SJSA1 (cell line): ENCODE data around the gene CABP7. TPM values are rescaled to one million over a fixed set of nuclear protein-coding genes. Genes with fewer than 3 reads are reported as not detected.

Experiments used
- DNase-seq, 2 experiments: peaks; one replicate each; pipeline ENCODE4 v3.0.0-alpha.2; 2015 to 2020; ENCODE audit warnings: low spot score in 2 of 2, low read depth in 1 of 2
- H3K27ac ChIP-seq: fragments of 250-450 bp; sonication (Bioruptor Pico); 2 replicates; pipeline ENCODE4 v1.5.1; 2020; ENCODE audit warnings: mild to moderate bottlenecking, moderate library complexity
- H3K27me3 ChIP-seq: fragments of 250-450 bp; sonication (Bioruptor Pico); replicated peaks from 2 replicates; pipeline ENCODE4 v1.5.1; 2020; ENCODE audit warnings: mild to moderate bottlenecking, moderate library complexity
- H3K36me3 ChIP-seq: fragments of 250-450 bp; sonication (Bioruptor Pico); 2 replicates; pipeline ENCODE4 v1.5.1; 2020; ENCODE audit warnings: mild to moderate bottlenecking
- H3K4me1 ChIP-seq: fragments of 250-450 bp; sonication (Bioruptor Pico); replicated peaks from 2 replicates; pipeline ENCODE4 v1.6.1; 2021; ENCODE audit warnings: mild to moderate bottlenecking
- H3K4me3 ChIP-seq: fragments of 250-450 bp; sonication (Bioruptor Pico); 2 replicates; pipeline ENCODE4 v1.5.1; 2020; ENCODE audit warnings: mild to moderate bottlenecking
- H3K9me3 ChIP-seq: fragments of 250-450 bp; sonication (Bioruptor Pico); replicated peaks from 2 replicates; pipeline ENCODE4 v1.5.1; 2020; ENCODE audit warnings: mild to moderate bottlenecking
- total RNA-seq: library from RNA; depleted of rRNA; stranded (reverse); fragments of >200 nt; shearing (Covaris generic); gene quantifications from 2 replicates; pipeline ENCODE4 v1.2.3, GENCODE V29; 2014

The CABP7 gene
- total RNA-seq, 1 experiment from 2014 or later = not detected

DNA sequence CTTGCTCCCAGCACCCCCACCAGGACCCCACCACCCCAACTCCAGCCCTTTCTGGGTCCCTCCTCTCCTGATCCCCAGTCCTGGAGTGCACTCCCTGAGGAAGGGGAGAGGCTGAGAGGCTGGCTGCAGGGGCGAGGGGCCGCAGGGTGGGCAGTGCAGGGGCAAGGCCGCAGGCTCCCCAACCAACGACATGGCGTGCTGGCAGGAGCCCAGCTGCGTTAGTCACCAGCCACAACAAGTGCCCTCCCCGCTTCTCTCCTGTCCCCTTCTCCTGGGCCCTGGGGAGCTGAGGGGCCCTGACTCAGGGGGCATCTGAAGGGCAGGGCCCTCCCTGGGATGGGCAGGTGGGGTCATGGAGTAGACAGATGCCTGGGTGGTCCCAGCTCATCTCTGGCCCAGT lies 2.3 kb downstream of the CABP7 start:
- Histone ChIP-seq H3K27me3 (peaks cover 32% of the 10 kb centered on the region), H3K27ac (no peak overlapping the region), H3K36me3 (no peaks in the 10 kb centered on the region), H3K4me3 (no peak overlapping the region), H3K4me1 (peaks cover 15% of the 10 kb centered on the region), H3K9me3 (no peaks in the 10 kb centered on the region)
- DNase-seq = peak in 1 of 2 experiments; percentile 64

DNA sequence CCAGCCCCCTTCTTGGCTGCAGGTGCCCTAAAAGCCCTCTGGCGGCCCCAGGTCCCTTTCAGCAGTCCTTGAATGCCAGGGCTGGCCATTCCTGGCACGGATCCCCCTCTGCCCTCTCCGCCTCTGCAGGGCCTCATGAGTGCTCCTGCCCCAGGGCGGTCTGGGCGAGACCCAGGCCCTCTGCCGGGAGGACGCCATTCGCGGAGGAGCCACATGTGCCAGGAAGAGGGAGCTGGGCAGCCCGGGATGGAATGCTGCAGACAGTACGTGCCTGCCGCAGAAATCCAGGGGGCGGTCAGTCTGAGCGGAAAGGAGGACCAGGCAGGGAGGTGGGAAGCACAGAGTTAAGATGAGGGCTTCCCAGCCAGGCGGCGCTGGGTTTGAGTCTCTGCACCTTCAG lies 2.8 kb downstream of the CABP7 start:
- Histone ChIP-seq H3K27ac (no peak overlapping the region), H3K36me3 (no peaks in the 10 kb centered on the region), H3K4me1 (peaks cover 15% of the 10 kb centered on the region), H3K9me3 (no peaks in the 10 kb centered on the region), H3K27me3 (peaks cover 32% of the 10 kb centered on the region), H3K4me3 (no peak overlapping the region)
- peak in 1 of 2 experiments; percentile 33 for DNase-seq

DNA sequence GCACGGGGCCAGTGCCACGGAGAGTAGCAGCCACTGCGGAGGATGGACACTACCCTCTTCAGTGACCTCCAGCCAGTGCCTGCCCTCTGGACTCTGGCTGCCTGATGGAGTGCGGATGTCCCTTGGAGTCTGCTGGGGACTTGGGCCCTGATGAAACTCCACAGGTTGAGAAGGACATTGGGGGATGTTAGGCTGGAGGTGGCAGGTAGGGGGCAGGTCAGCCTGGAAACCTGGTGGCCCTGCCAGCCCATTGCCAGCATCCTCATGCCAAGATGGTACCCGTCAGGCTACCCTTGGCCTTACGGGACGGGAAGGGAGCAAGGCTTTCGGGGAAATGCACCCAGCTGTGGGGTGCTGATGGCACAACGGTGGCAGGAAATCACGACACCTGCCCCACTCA lies 4.0 kb downstream of the CABP7 start:
- no peak for DNase-seq
- Histone ChIP-seq H3K4me1 (peaks cover 15% of the 10 kb centered on the region), H3K27me3 (peaks cover 26% of the 10 kb centered on the region), H3K9me3 (no peaks in the 10 kb centered on the region), H3K36me3 (no peaks in the 10 kb centered on the region), H3K27ac (no peak overlapping the region), H3K4me3 (no peak overlapping the region)

DNA sequence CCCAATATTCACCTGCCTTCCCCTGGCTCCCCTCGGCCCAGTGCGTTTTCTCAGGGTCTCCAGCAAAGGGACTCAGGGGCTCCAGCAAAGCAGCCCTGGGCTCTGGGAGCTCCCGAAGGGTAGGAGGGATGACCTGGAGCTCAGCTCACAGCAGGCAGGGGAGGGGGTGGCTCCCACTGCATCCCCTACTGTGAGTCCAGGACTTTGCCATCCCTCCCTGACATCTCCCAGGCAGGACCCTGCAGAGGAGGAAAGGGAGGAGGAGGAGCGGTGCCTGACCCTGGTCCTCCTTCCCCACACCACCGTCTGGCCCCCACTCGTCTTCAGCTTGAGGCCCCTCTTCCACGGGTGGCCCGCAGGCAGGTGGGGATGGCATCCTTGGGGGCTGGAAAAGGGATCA lies 5.0 kb downstream of the CABP7 start:
- H3K27ac ChIP-seq = no peak overlapping the region
- H3K36me3 ChIP-seq = no peaks in the 10 kb centered on the region
- peaks cover 17% of the 10 kb centered on the region for H3K27me3 ChIP-seq
- H3K9me3 ChIP-seq = no peaks in the 10 kb centered on the region
- peaks cover 15% of the 10 kb centered on the region for H3K4me1 ChIP-seq
- DNase-seq = no peak
- H3K4me3 ChIP-seq = no peak overlapping the region

DNA sequence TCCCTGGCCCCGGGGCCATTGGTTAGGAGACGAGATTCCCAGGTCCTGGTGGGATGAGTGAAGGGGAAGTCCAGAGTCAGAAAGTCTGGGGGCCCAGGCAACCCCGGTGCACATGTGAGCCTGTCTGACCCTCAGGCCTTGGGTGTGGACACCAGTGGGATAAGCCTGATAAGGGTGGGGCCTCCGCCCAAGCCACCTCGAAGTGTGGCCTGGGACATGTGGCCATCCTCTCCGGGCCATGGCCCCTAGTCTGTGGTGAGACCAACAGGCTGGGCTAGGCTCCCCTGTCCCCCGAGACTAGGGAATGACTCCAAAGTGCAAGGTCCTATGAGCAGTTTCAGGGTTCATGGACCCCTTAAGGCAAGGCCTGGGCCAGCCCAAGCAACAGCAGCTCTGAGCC lies 6.3 kb downstream of the CABP7 start:
- Histone ChIP-seq H3K4me3 (no peak overlapping the region), H3K9me3 (no peaks in the 10 kb centered on the region), H3K36me3 (no peaks in the 10 kb centered on the region; the same call in 1 of the 2 replicates), H3K4me1 (peaks cover 15% of the 10 kb centered on the region), H3K27me3 (peaks cover 11% of the 10 kb centered on the region), H3K27ac (no peak overlapping the region)
- DNase-seq = no peak

DNA sequence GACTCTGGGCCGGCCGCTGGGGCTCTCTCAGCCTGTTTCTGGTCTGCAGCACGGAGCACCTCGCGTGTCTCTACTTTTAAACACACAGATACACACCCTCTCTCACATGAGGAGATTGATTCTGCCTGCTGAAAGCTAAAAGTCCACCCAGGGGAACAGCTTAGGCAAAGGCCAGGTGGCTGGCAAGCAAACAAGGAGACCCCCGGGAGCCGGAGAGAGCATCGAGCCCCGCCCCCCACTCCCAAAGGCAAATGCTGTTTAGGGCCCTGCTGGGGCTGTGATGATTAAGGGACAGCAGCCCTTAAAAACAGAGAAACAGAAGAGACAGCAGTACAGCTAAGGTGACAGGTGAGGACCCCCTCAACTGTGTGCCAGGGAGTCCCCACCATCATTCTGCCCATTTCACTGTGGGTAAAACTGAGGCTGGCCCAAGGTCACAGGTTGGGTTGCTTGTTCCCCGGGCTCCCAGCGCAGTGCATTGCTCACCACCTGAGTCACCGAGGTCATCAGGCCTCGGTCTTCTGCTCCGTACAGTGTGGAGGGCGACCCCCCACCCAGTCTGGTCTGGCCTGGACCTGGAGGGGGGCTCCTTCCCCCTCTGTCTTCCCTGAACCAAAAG lies 6.8 kb downstream of the CABP7 start:
- Histone ChIP-seq H3K27ac (no peak overlapping the region), H3K9me3 (no peaks in the 10 kb centered on the region), H3K27me3 (peaks cover 6% of the 10 kb centered on the region), H3K36me3 (no peaks in the 10 kb centered on the region; the same call in 1 of the 2 replicates), H3K4me1 (peaks cover 15% of the 10 kb centered on the region), H3K4me3 (no peak overlapping the region)
- no peak for DNase-seq

DNA sequence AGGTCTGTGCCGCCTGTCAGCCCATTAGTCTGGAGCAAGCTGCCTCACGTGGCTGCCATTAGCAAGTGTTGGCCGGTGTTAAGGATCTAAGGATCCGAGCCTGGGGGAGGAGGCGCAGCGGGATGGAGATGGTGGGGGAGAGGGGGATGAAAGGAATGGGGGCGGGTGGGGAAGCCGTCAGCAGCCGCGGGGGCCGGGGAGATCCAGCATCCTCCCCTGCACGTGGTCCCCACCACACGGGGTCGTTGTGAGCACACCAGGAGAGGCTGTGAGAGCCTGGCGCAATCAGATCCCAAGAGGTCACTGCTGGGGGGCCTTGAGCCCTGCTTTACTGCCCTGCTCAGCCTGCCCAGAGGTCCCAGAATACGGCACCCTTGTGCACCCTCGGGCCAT lies 7.3 kb downstream of the CABP7 start:
- H3K9me3 ChIP-seq = no peaks in the 10 kb centered on the region
- H3K4me1 ChIP-seq = peaks cover 10% of the 10 kb centered on the region
- no peak overlapping the region for H3K4me3 ChIP-seq
- no peak overlapping the region for H3K27ac ChIP-seq
- H3K36me3 ChIP-seq = no peaks in the 10 kb centered on the region; the same call in 1 of the 2 replicates
- DNase-seq = peak in 1 of 2 experiments; percentile 63
- H3K27me3 ChIP-seq = 0 out of 2 replicates have a peak, but pooled peaks cover 4% of the 10 kb centered on the region

DNA sequence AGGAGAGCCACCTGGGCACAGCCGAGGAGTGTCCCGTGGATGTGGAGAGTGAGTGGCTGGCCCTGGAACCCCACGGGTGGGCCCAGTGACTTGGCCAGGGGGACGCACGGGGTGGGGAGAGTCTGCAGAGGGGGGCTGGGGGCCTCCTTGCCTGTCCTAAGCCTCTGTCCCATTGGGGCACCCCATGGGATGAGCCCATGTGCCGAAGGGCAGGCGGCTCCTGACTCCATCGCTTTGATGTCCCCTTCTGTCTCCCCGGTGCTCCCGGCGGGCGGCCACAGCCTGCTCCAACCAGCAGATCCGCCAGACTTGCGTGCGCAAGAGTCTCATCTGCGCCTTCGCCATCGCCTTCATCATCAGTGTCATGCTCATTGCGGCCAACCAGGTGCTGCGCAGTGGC lies 9.4 kb downstream of the CABP7 start:
- no peaks in the 10 kb centered on the region; the same call in 1 of the 2 replicates for H3K36me3 ChIP-seq
- no peak for DNase-seq
- H3K9me3 ChIP-seq = no peaks in the 10 kb centered on the region
- peaks cover 3% of the 10 kb centered on the region; the same call in 1 of the 2 replicates for H3K4me1 ChIP-seq
- no peak overlapping the region for H3K4me3 ChIP-seq
- H3K27me3 ChIP-seq = no peaks in the 10 kb centered on the region
- no peak overlapping the region for H3K27ac ChIP-seq

DNA sequence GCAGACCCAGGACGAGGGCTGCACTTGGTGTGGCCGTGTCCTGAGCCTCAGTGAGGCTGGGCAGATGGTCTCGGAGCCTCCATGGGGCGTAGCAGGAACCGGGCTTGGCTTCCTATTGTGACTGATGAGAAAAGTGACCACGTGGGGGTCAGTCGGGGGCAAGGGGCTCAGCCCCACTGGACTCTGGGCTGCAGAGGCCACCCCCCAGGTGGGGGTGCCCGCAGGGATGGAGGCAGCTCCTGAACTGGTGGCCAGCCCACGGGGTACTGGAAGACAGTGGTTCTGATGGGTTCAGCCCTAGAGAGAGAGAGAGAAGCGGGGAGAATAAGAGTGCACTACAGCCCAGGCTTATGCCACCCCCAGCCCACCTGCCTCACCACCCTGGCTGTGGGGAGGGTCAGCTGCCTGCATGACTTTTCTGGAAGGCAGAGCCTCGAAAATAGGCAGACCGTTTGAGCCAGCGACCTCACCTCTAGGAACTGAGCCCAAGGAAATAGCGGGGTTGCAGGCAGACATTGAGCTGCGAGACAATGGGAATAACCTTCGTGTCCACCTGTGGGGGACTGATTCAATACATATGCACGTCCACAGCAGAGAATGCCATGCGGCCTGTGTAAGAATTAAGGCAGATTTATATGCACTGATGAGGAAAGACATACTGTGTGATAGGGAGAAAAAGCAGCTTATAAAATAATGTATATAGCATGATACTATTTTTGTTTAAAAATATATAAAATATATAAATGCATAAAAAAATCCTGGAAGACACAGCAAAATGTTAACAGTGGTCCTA lies 11.5 kb downstream of the CABP7 start:
- Histone ChIP-seq H3K4me3 (no peak overlapping the region), H3K36me3 (no peaks in the 10 kb centered on the region; the same call in 1 of the 2 replicates), H3K27ac (no peak overlapping the region), H3K4me1 (peaks cover 3% of the 10 kb centered on the region; the same call in 1 of the 2 replicates), H3K27me3 (no peaks in the 10 kb centered on the region), H3K9me3 (no peaks in the 10 kb centered on the region)
- DNase-seq = no peak

DNA sequence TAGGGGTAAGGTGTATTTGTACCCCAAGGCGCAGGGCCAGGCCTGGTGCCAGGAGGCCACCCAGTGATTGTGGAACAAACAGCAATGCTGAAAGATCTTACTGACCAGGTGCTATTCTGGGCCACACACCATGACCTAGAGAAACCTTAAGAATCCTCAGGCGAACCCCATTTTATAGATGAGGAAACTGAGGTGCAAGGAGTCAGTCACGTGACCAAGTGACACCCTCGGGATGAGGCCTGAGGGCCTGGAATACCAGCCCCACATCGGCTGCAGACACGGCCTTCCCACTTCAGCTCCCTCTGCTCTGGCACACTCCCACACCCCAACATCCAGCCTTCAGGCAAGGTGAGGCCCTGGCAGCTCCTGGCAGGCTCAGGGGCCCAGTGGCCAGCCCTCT lies 13.1 kb downstream of the CABP7 start:
- Histone ChIP-seq H3K4me3 (no peak overlapping the region), H3K4me1 (no peaks in the 10 kb centered on the region), H3K36me3 (no peaks in the 10 kb centered on the region; the same call in 1 of the 2 replicates), H3K27me3 (no peaks in the 10 kb centered on the region), H3K27ac (no peak overlapping the region), H3K9me3 (no peaks in the 10 kb centered on the region)
- DNase-seq = no peak

DNA sequence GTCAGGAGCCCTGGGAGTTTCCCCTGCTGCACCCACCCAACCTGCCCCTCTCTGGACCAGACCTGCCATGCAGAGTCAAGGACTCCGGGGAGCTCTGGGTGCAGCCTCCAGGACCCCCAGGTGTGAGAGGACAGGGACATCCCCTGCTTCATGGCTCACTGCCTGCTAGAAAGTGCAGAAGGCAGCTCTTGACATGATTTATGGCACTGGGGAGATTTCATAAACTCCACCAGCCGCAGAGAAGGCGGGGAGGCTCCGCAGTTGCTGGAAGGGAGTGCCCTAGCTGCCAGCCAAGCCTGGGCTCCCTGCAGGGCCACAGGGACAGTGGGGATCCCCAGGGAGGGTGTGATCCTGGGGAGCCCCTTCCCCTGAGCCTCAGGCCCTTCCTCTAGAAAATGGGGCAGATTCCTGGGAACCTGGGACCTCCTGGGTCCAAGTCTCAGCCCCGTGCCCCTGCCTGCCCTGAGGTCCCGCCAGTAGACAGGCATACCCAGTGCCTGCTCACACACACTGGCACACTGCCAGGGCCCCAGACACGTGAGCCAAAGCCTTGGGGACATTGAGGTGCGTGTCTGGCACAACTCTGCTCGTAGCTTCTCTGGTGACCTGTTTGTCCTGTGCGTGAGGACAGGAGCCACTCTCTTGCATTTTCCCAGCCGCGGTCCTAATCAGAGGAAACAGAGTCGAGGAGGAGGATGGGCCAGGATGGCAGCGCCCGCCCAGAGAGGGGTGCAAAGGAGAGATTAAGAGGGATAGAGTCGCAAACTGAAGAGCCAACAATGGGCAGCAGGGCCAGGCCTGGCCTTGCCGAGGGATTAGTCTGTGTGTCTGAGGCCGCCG lies 13.8 kb downstream of the CABP7 start:
- no peaks in the 10 kb centered on the region for H3K4me1 ChIP-seq
- no peak for DNase-seq
- H3K36me3 ChIP-seq = peaks cover 4% of the 10 kb centered on the region; the same call in 1 of the 2 replicates
- H3K9me3 ChIP-seq = no peaks in the 10 kb centered on the region
- H3K4me3 ChIP-seq = no peak overlapping the region
- no peak overlapping the region for H3K27ac ChIP-seq
- H3K27me3 ChIP-seq = no peaks in the 10 kb centered on the region

DNA sequence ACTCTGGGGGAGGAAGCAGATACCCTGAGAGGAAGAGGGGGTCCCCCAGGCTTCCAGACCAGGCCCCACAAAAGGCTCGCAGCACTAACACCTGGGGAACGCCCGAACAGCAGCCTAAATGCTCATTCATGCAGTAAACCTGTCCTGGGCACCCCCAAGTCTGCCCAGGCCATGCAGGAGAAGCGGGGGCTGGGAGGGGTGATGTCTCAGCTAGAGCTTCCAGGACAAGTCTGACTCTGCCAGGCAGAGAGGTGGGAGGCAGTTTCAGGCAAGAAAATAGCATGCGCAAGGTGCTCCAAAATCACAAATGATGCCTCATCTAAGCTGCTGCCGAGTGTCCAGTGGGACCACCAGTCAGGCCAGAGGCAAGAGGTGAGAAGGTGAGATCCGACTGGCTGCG lies 14.6 kb downstream of the CABP7 start:
- H3K27me3 ChIP-seq = no peaks in the 10 kb centered on the region
- no peak overlapping the region for H3K4me3 ChIP-seq
- peaks cover 4% of the 10 kb centered on the region; the same call in 1 of the 2 replicates for H3K36me3 ChIP-seq
- no peaks in the 10 kb centered on the region for H3K9me3 ChIP-seq
- H3K27ac ChIP-seq = no peak overlapping the region
- H3K4me1 ChIP-seq = no peaks in the 10 kb centered on the region
- DNase-seq = no peak

DNA sequence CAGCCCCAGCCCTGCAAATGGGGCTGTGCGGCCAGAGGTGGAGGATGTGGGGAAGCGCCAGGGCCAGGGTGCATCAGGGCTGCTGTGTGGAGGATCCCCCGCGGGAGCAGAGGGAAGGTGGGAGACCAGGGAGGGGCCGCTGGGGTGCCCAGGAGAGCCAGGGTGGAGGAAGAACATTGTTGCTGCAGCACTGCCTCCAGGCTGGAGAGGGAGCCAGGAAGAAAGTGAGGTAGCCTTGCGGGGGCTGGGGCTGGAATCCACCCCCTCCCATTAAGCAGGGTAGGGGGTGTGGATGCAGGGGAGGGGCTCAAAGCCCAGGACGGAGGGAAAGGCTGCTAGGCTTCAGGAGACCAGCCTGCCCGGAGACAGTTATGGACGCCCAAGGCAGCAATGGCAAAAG lies 15.0 kb downstream of the CABP7 start:
- Histone ChIP-seq H3K36me3 (peaks cover 4% of the 10 kb centered on the region; the same call in 1 of the 2 replicates), H3K9me3 (no peaks in the 10 kb centered on the region)

More for the DNA sequence above, 15.0 kb downstream of the CABP7 start:
- no peak overlapping the region for H3K4me3 ChIP-seq
- no peak overlapping the region for H3K27ac ChIP-seq
- no peaks in the 10 kb centered on the region for H3K27me3 ChIP-seq
- DNase-seq = no peak
- H3K4me1 ChIP-seq = no peaks in the 10 kb centered on the region
